ENCODE results near the gene RBBP7. TPM values are rescaled to one million over a fixed set of nuclear protein-coding genes. Genes with fewer than 3 reads are reported as not detected.

Gene RBBP7
- total RNA-seq, 1 experiment from 2014 or later = 146 TPM

DNA sequence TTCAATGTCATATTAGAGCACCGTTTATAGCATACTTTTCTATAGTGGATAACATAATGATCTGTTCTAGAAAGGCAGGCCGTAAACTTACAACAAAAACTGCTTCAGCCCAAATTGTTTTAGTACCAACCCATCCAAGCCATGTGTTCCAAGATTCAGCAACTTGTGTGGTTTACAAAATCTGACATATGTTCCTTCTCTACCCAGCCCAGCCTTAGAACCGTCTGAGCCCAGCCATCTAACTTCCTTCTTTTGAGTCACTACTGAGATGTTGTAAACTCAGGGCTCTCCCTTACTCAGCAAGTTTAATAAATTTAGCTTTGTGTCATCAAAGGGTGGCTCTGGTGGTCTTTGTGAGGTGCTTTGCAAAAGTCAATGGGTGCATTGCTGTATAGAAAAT, 43.9 kb upstream of the RBBP7 start:
- Histone ChIP-seq H3K79me2 (ENCODE audit: insufficient read depth, low read length) (no peaks in the 10 kb centered on the region), H3K4me2 (ENCODE audit: low read length) (no peak overlapping the region), H3K9me3 (ENCODE audit: control insufficient read depth in 1 of 2, insufficient read depth in 1 of 2, low read depth in 1 of 2, low read length in 2 of 2) (no peaks in the 10 kb centered on the region), H3K36me3 (ENCODE audit: control insufficient read depth in 1 of 2, insufficient read depth in 2 of 2, low read length in 2 of 2) (no peaks in the 10 kb centered on the region), H3K27ac (ENCODE audit: low read depth, low read length) (no peak overlapping the region), H3K9ac (ENCODE audit: low read length) (no peak overlapping the region), H2AFZ (ENCODE audit: low read depth, low read length, poor library complexity, severe bottlenecking) (no peak overlapping the region), H3K27me3 (ENCODE audit: insufficient read depth, low read length) (no peaks in the 10 kb centered on the region), H3K9me2 (ENCODE audit: insufficient read depth) (no peaks in the 10 kb centered on the region), H3K4me1 (ENCODE audit: control insufficient read depth in 1 of 2, insufficient read depth in 2 of 2, low read length in 2 of 2) (no peaks in the 10 kb centered on the region), H4K20me1 (ENCODE audit: insufficient read depth) (no peaks in the 10 kb centered on the region), H3K4me3 (replicated peaks in 1 of 2; ENCODE audit: low read depth in 1 of 2, low read length in 2 of 2) (no peak overlapping the region)
- ChIA-PET CTCF (no interaction called here), RAD21 (ENCODE audit: low non-redundant PET in 1 of 2, low total read pairs in 2 of 2, uncharacterized antibody in 2 of 2, unreplicated experiment in 2 of 2) (no interaction called here), POLR2A (no interaction called here)
- intact Hi-C loops (cut with micrococcal nuclease) = no loop called here
- ATAC-seq = no peak
- DNase-seq (ENCODE audit: low read depth, low spot score) = no peak
- TF ChIP-seq CBX3 (IDR thresholded peaks at IDR 0.05; ENCODE audit: low read depth) (no peak), POLR2AphosphoS5 (IDR thresholded peaks at IDR 0.05; ENCODE audit: low read depth, low read length) (no peak), TCF7L2 (IDR thresholded peaks at IDR 0.05; ENCODE audit: borderline replicate concordance, extremely low read depth, insufficient read depth, insufficient read length) (no peak), SIN3A (IDR thresholded peaks at IDR 0.05; ENCODE audit: low read depth) (no peak), RAD21 (IDR thresholded peaks at IDR 0.05; ENCODE audit: low read depth) (no peak), SP1 (IDR thresholded peaks at IDR 0.05; ENCODE audit: low read depth) (no peak), EZH2phosphoT487 (IDR thresholded peaks at IDR 0.05; ENCODE audit: borderline replicate concordance) (no peak), CEBPB (IDR thresholded peaks at IDR 0.05; ENCODE audit: low read depth) (no peak), JUND (IDR thresholded peaks at IDR 0.05) (no peak), ZFX (IDR thresholded peaks at IDR 0.05) (no peak), FOSL1 (IDR thresholded peaks at IDR 0.05; ENCODE audit: low read depth) (no peak), EGR1 (IDR thresholded peaks at IDR 0.05; ENCODE audit: low read depth) (no peak), YY1 (IDR thresholded peaks at IDR 0.05; ENCODE audit: extremely low read depth, insufficient replicate concordance, low read depth, low read length) (no peak), POLR2A (IDR thresholded peaks at IDR 0.05; ENCODE audit: borderline replicate concordance, extremely low read depth, insufficient read depth, insufficient read length) (no peak), ZNF274 (IDR thresholded peaks at IDR 0.05; ENCODE audit: low read depth, low read length) (no peak)
- TF ChIP-seq, protein P1, sequence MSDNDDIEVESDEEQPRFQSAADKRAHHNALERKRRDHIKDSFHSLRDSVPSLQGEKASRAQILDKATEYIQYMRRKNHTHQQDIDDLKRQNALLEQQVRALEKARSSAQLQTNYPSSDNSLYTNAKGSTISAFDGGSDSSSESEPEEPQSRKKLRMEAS (IDR thresholded peaks at IDR 0.05) = no peak
- TF ChIP-seq, protein P2, sequence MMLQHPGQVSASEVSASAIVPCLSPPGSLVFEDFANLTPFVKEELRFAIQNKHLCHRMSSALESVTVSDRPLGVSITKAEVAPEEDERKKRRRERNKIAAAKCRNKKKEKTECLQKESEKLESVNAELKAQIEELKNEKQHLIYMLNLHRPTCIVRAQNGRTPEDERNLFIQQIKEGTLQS (IDR thresholded peaks at IDR 0.05) = no peak
- TF ChIP-seq, protein P3, sequence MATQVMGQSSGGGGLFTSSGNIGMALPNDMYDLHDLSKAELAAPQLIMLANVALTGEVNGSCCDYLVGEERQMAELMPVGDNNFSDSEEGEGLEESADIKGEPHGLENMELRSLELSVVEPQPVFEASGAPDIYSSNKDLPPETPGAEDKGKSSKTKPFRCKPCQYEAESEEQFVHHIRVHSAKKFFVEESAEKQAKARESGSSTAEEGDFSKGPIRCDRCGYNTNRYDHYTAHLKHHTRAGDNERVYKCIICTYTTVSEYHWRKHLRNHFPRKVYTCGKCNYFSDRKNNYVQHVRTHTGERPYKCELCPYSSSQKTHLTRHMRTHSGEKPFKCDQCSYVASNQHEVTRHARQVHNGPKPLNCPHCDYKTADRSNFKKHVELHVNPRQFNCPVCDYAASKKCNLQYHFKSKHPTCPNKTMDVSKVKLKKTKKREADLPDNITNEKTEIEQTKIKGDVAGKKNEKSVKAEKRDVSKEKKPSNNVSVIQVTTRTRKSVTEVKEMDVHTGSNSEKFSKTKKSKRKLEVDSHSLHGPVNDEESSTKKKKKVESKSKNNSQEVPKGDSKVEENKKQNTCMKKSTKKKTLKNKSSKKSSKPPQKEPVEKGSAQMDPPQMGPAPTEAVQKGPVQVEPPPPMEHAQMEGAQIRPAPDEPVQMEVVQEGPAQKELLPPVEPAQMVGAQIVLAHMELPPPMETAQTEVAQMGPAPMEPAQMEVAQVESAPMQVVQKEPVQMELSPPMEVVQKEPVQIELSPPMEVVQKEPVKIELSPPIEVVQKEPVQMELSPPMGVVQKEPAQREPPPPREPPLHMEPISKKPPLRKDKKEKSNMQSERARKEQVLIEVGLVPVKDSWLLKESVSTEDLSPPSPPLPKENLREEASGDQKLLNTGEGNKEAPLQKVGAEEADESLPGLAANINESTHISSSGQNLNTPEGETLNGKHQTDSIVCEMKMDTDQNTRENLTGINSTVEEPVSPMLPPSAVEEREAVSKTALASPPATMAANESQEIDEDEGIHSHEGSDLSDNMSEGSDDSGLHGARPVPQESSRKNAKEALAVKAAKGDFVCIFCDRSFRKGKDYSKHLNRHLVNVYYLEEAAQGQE (IDR thresholded peaks at IDR 0.05; ENCODE audit: low read depth) = no peak
- no TSS peak for BruUV-seq (replicated peaks)

Measured in HCT116 (cell line).